ENCODE results near the gene PAXX.

- TF ChIP-seq ELF4 (IDR thresholded peaks at IDR 0.05) (no peak), SUZ12 (IDR thresholded peaks at IDR 0.05) (no peak), FOXK2 (IDR thresholded peaks at IDR 0.05) (no peak), PKNOX1 (IDR thresholded peaks at IDR 0.05) (no peak), L3MBTL2 (conservative IDR thresholded peaks at IDR 0.05) (no peak), TARDBP (IDR thresholded peaks at IDR 0.05) (no peak), ARNT (IDR thresholded peaks at IDR 0.05) (no peak), CTBP1 (IDR thresholded peaks at IDR 0.05; ENCODE audit: borderline replicate concordance) (no peak), HDGF (IDR thresholded peaks at IDR 0.05; ENCODE audit: borderline replicate concordance) (no peak), SP1 (IDR thresholded peaks at IDR 0.05) (no peak), BHLHE40 (IDR thresholded peaks at IDR 0.05; ENCODE audit: borderline replicate concordance) (no peak), FOXA1 (IDR thresholded peaks at IDR 0.05) (no peak), FOXM1 (IDR thresholded peaks at IDR 0.05; ENCODE audit: borderline replicate concordance) (no peak)
These were observed 36.9 kb upstream of the PAXX start for GRCh38 chr9:136955202-136955942.
